Chondrocyte (in vitro differentiated cells): ENCODE results near the gene PPP2R5A. TPM values are rescaled to one million over a fixed set of nuclear protein-coding genes. Genes with fewer than 3 reads are reported as not detected.

Experiments used
- DNase-seq: peaks from one replicate; pipeline ENCODE4 v3.0.0; 2021; ENCODE audit warnings: mixed read lengths, low spot score
- H3K27ac Mint-ChIP-seq: one replicate; pipeline ENCODE4 v1.8.0; 2021; ENCODE audit warnings: mild to moderate bottlenecking, moderate library complexity, mixed read lengths; ENCODE audit not compliant: unreplicated experiment
- H3K27me3 Mint-ChIP-seq: 2 replicates; pipeline ENCODE4 v1.8.0; 2021; ENCODE audit warnings: low read depth, mixed read lengths
- H3K36me3 Mint-ChIP-seq: 2 replicates; pipeline ENCODE4 v1.8.0; 2021; ENCODE audit warnings: low read depth, mixed read lengths
- H3K4me1 Mint-ChIP-seq: 2 replicates; pipeline ENCODE4 v1.8.0; 2021; ENCODE audit warnings: low read depth, mild to moderate bottlenecking, mixed read lengths
- H3K4me3 Mint-ChIP-seq: one replicate; pipeline ENCODE4 v1.8.0; 2021; ENCODE audit warnings: mild to moderate bottlenecking, moderate library complexity, mixed read lengths; ENCODE audit not compliant: unreplicated experiment
- H3K9me3 Mint-ChIP-seq: 2 replicates; pipeline ENCODE4 v1.8.0; 2021; ENCODE audit warnings: low read depth, mixed read lengths
- long read RNA-seq: library from polyadenylated mRNA; stranded (forward); transcript quantifications from one replicate; pipeline ENCODE4 v2.0.0, GENCODE V29; 2021
- total RNA-seq: library from RNA; stranded (reverse); gene quantifications from 3 replicates; pipeline ENCODE4 v1.2.1, GENCODE V29; 2021
- TF ChIP-seq, protein P1 (sequence below): fragments of 200-600 bp; sonication (generic); IDR thresholded peaks from 2 replicates; pipeline ENCODE4 v1.5.0; 2021; ENCODE audit warnings: antibody characterized with exemption, mild to moderate bottlenecking, moderate library complexity

PPP2R5A gene
- total RNA-seq, result 12.2 to 16.9 TPM (median 16.8 TPM) in 3 replicates
- long read RNA-seq, transcript PPP2R5A-201 (13 exons, 3,128 nt), result major isoform, 26 of 37 reads
- long read RNA-seq, partial matches to known transcripts, result 2 of 37 reads
- long read RNA-seq, other reads (novel, unspliced or antisense), result 9 of 37 reads

DNA sequence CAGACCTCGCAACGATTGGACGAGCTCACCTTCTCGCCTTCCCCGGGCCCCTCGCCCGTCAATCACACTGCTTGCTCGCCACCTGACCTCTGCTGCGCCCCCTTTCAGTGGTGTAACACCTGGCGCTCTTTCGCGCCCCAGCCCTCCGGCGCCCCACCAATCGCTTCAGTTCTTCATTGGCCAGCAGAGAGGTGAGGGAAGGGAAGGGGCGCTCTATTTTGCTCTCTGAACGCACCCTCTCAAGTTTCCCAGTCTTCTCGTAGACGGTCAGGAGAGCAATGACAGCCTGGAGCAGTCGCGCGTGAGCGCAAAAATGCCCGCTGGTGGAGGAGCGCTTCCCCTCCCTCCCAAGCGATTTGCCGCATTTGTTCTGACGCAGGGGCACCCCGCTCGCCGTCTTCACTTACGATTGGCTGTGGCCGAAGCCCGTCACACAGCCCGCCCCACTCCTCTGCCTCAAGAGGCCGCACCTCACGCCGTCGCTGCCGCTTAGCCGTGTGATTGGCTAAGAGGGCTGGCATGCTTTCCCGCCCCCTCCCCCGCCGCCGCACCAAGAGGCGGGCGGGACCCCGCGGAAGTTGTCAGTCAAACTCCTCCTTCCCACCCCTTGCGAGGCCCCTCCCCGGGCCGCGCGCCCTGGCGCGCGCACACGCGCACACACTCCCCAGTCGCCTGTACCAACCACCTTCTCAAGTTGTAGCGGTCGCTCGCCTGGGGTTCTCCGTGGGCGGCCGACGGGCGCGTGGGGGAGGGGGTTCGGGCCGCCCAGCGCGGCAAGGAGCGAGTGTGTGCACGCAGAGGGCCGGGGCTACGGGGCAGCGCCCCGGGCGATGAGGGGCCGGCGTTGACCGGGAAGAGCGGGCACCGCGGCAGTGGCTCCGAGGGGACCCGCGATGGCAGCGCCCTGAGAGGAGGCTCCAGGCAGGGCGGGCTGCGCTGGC is at the start of gene PPP2R5A:
PPP2R5A (plus strand) TSS at position 667 of the 941 bp plus-strand sequence. CDS start 701 bp downstream, outside the sequence.
- H3K27ac Mint-ChIP-seq, result peak within 1 kb of the TSS; percentile 95
- H3K9me3 Mint-ChIP-seq, result peaks cover 5% of the 10 kb centered on the region
- H3K4me3 Mint-ChIP-seq, result peak within 1 kb of the TSS; percentile 95
- H3K36me3 Mint-ChIP-seq, result no peaks in the 10 kb centered on the region
- H3K4me1 Mint-ChIP-seq, result peaks cover 40% of the 10 kb centered on the region
- no peaks in the 10 kb centered on the region for H3K27me3 Mint-ChIP-seq
- TF ChIP-seq, protein P1, sequence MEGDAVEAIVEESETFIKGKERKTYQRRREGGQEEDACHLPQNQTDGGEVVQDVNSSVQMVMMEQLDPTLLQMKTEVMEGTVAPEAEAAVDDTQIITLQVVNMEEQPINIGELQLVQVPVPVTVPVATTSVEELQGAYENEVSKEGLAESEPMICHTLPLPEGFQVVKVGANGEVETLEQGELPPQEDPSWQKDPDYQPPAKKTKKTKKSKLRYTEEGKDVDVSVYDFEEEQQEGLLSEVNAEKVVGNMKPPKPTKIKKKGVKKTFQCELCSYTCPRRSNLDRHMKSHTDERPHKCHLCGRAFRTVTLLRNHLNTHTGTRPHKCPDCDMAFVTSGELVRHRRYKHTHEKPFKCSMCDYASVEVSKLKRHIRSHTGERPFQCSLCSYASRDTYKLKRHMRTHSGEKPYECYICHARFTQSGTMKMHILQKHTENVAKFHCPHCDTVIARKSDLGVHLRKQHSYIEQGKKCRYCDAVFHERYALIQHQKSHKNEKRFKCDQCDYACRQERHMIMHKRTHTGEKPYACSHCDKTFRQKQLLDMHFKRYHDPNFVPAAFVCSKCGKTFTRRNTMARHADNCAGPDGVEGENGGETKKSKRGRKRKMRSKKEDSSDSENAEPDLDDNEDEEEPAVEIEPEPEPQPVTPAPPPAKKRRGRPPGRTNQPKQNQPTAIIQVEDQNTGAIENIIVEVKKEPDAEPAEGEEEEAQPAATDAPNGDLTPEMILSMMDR, result peak; percentile 41
- peak; percentile 99 for DNase-seq

DNA sequence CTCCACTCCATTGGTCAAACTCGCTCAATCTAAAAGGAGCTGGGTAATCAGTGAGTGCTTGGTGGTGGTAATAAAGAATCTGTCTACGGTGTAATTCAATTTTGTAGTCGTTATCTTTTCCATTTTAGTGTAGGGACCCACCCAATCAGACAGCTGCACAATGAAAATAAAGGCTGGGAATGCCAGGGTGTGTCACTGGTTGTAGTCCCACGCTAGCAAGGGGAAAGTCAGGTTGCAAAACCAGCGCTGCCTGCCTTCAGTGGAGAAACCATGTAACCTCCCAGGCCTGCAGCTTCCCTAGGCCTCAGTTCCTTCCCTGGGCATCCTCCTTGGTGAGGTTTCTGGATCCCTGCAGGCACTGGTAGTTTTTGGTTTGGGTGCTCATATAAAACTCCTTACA is 49.4 kb upstream of the PPP2R5A start:
- no peak for DNase-seq
- Mint-ChIP-seq H3K4me3 (no peak overlapping the region), H3K9me3 (no peaks in the 10 kb centered on the region), H3K27me3 (no peaks in the 10 kb centered on the region), H3K36me3 (no peaks in the 10 kb centered on the region), H3K27ac (no peak overlapping the region), H3K4me1 (peaks cover 30% of the 10 kb centered on the region)
- TF ChIP-seq, protein P1, result no peak

DNA sequence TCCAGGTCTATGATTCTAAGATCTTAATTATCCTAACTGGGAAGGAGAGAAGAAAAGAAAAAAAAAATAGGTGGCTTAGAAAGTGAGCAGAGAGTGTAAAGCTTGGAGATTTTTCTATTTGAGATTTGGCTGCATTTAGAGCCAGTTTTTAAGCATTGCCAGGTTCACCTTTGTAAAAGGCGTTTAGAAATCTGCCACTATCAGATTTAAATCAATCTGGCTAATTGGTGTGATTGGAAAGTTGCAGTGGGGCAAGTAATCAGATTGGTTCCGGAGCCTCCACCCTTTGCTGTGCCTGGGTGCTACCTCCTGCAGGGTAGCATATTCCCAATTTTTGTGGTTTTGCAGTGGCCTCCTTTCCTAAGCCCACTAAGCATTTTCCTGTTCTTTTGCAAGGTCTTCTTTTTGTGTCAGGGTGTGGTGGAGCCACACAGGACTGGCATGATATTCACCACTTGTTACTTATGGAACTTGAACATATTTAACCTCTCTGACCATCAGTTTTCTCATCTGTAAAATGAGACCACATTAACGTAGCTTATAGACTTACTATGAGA is 48.5 kb upstream of the PPP2R5A start:
- Mint-ChIP-seq H3K27me3 (no peaks in the 10 kb centered on the region), H3K27ac (no peak overlapping the region), H3K9me3 (no peaks in the 10 kb centered on the region), H3K4me1 (peaks cover 30% of the 10 kb centered on the region), H3K4me3 (no peak overlapping the region), H3K36me3 (no peaks in the 10 kb centered on the region)
- TF ChIP-seq, protein P1, result no peak
- DNase-seq, result no peak

DNA sequence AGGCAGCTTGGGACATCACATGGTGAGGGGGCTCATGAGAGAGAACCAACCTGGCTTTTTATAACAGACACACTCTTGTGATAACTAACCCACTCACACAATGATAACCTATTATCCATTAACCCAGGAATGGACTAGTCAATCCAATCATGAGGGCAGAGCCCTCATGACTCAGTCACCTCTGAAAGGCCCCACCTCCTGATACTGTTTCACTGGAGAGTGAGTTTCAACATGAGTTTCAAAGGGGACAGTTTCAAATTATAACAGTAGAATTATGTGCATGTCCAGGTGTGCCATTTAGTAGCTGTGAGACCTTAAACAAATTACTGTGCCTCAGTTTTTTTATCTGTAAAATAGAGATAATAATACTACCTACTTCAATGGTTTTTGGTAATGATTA is 47.6 kb upstream of the PPP2R5A start:
- Mint-ChIP-seq H3K27me3 (no peaks in the 10 kb centered on the region), H3K4me3 (no peak overlapping the region), H3K4me1 (peaks cover 30% of the 10 kb centered on the region), H3K9me3 (no peaks in the 10 kb centered on the region), H3K36me3 (no peaks in the 10 kb centered on the region), H3K27ac (no peak overlapping the region)
- DNase-seq, result no peak
- TF ChIP-seq, protein P1, result no peak

DNA sequence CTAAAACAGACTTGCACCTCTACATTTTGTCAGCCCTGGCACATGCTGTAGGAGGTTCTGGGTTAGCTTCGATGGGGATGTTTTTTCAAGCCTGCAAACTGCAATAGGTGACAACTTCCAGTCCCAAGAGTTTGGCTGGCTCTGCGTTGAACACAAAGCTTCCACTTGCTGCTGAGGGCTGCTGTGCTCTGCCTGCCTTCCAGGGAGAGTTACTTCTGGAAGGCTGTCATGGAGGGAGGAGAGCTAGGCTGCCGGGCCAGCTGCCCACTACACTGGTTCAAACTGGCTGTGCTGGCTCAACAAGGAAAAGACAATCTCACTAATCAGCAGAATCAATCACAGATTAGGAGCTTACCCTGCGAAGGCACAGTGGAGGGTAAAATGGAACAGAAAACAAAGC is 46.7 kb upstream of the PPP2R5A start:
- no peak for DNase-seq
- TF ChIP-seq, protein P1, result no peak
- Mint-ChIP-seq H3K4me1 (peaks cover 24% of the 10 kb centered on the region), H3K27ac (no peak overlapping the region), H3K27me3 (no peaks in the 10 kb centered on the region), H3K4me3 (no peak overlapping the region), H3K36me3 (no peaks in the 10 kb centered on the region), H3K9me3 (no peaks in the 10 kb centered on the region)
